Smooth muscle cell (in vitro differentiated cells): ENCODE results near the gene PLAAT5. TPM values are rescaled to one million over a fixed set of nuclear protein-coding genes. Genes with fewer than 3 reads are reported as not detected.

Experiments used
- DNase-seq: peaks from one replicate; lab custom pipeline; 2025; ENCODE audit not compliant: unreplicated experiment; lab: John Stamatoyannopoulos, UW
- H2AFZ ChIP-seq: fragments of 200-600 bp; sonication (generic); 2 replicates; pipeline ENCODE4 v1.6.0; 2016; ENCODE audit warnings: antibody characterized with exemption, low read depth, mild to moderate bottlenecking
- H3F3A ChIP-seq: fragments of 200-600 bp; sonication (generic); 2 replicates; pipeline ENCODE4 v1.6.0; 2017; ENCODE audit warnings: antibody characterized with exemption, low read depth
- H3K27ac ChIP-seq: fragments of 200-600 bp; sonication (generic); 2 replicates; pipeline ENCODE4 v1.5.1; 2016; ENCODE audit warnings: low read depth, mild to moderate bottlenecking
- H3K27me3 ChIP-seq: fragments of 200-600 bp; sonication (generic); 2 replicates; pipeline ENCODE4 v1.6.1; 2016; ENCODE audit warnings: low read depth, mild to moderate bottlenecking
- H3K36me3 ChIP-seq: fragments of 200-600 bp; sonication (generic); 2 replicates; pipeline ENCODE4 v1.5.1; 2016; ENCODE audit warnings: low read depth
- H3K4me1 ChIP-seq: fragments of 200-600 bp; sonication (generic); 2 replicates; pipeline ENCODE4 v1.5.1; 2016; ENCODE audit warnings: low read depth
- H3K4me2 ChIP-seq: fragments of 200-600 bp; sonication (generic); 2 replicates; pipeline ENCODE4 v1.6.0; 2016; ENCODE audit warnings: mild to moderate bottlenecking
- H3K4me3 ChIP-seq: fragments of 200-600 bp; sonication (generic); 2 replicates; pipeline ENCODE4 v1.5.1; 2016; ENCODE audit warnings: mild to moderate bottlenecking
- H3K79me2 ChIP-seq: fragments of 200-600 bp; sonication (generic); 2 replicates; pipeline ENCODE4 v1.6.0; 2016; ENCODE audit warnings: low read depth, mild to moderate bottlenecking
- H3K9ac ChIP-seq: fragments of 200-600 bp; sonication (generic); 2 replicates; pipeline ENCODE4 v1.6.0; 2016; ENCODE audit warnings: low read depth
- H3K9me3 ChIP-seq: fragments of 200-600 bp; sonication (generic); replicated peaks from 2 replicates; pipeline ENCODE4 v1.5.1; 2016; ENCODE audit warnings: low read depth
- H4K20me1 ChIP-seq: fragments of 200-600 bp; sonication (generic); 2 replicates; pipeline ENCODE4 v1.6.0; 2016; ENCODE audit warnings: low read depth
- CTCF ChIP-seq: fragments of 200-600 bp; sonication (generic); IDR thresholded peaks from 2 replicates; pipeline ENCODE4 v1.5.1; 2017; ENCODE audit warnings: borderline replicate concordance, mild to moderate bottlenecking, antibody characterized with exemption; ENCODE audit not compliant: insufficient read depth, poor library complexity, severe bottlenecking
- WGBS: methylation state at CpG from one replicate; pipeline ENCODE4 v1.1.7; 2016; ENCODE audit warnings: low lambda C conversion rate; 5-methylcytosine and 5-hydroxymethylcytosine counted together
- polyA plus RNA-seq: library from polyadenylated mRNA; unstranded; fragments of >200 nt; fragmentation: Nextera tagmentation; extraction: Ambion mirVana; gene quantifications from 2 replicates; pipeline ENCODE4 v1.2.1, GENCODE V29; 2016
- total RNA-seq: library from RNA; depleted of rRNA; stranded (reverse); fragments of >200 nt; gene quantifications from 2 replicates; pipeline ENCODE4 v1.2.3, GENCODE V29; 2014

PLAAT5 gene
- total and polyA plus RNA-seq, 2 experiments from 2014 or later, result 0.04 TPM; not detected in 1

- H3F3A ChIP-seq, result no peaks in the 10 kb centered on the region
- H3K79me2 ChIP-seq, result no peaks in the 10 kb centered on the region
- no peak overlapping the region for H3K27ac ChIP-seq
- no peak overlapping the region for H3K4me2 ChIP-seq
- H3K9me3 ChIP-seq, result no peaks in the 10 kb centered on the region
- WGBS, result 79% methylated on average over 2 of the region's 2 CpGs
- peaks cover 20% of the 10 kb centered on the region for H3K4me1 ChIP-seq
- no peak overlapping the region for H3K9ac ChIP-seq
- peaks cover 20% of the 10 kb centered on the region for H3K27me3 ChIP-seq
- no peaks in the 10 kb centered on the region for H4K20me1 ChIP-seq
- no peak overlapping the region for H3K4me3 ChIP-seq
- no peak overlapping the region for H2AFZ ChIP-seq
- H3K36me3 ChIP-seq, result no peaks in the 10 kb centered on the region
- DNase-seq, result no peak
- no peak for TF ChIP-seq CTCF
Measured at GRCh38 chr11:63527667-63528066, 36.7 kb upstream of the PLAAT5 start.

GRCh38 chr11:63523151-63523550, 32.2 kb upstream of the PLAAT5 start:
- Histone ChIP-seq H3K9ac (no peak overlapping the region), H3K4me3 (no peak overlapping the region), H4K20me1 (no peaks in the 10 kb centered on the region), H3K27ac (no peak overlapping the region), H3K79me2 (no peaks in the 10 kb centered on the region), H3K9me3 (no peaks in the 10 kb centered on the region), H3F3A (peaks cover 6% of the 10 kb centered on the region), H3K4me2 (no peak overlapping the region), H2AFZ (no peak overlapping the region), H3K4me1 (peaks cover 5% of the 10 kb centered on the region), H3K36me3 (no peaks in the 10 kb centered on the region), H3K27me3 (peaks cover 8% of the 10 kb centered on the region)
- DNase-seq, result no peak
- 73% methylated on average over 7 of the region's 7 CpGs for WGBS
- no peak for TF ChIP-seq CTCF

GRCh38 chr11:63521896-63522295, 30.9 kb upstream of the PLAAT5 start:
- DNase-seq, result no peak
- no peaks in the 10 kb centered on the region for H3K36me3 ChIP-seq
- H3K9ac ChIP-seq, result no peak overlapping the region
- TF ChIP-seq CTCF, result no peak
- no peaks in the 10 kb centered on the region for H4K20me1 ChIP-seq
- H3K4me3 ChIP-seq, result no peak overlapping the region
- no peaks in the 10 kb centered on the region for H3K9me3 ChIP-seq
- H3K27ac ChIP-seq, result no peak overlapping the region
- H3K4me2 ChIP-seq, result no peak overlapping the region
- H3F3A ChIP-seq, result peaks cover 8% of the 10 kb centered on the region
- H3K4me1 ChIP-seq, result no peaks in the 10 kb centered on the region
- no peaks in the 10 kb centered on the region for H3K79me2 ChIP-seq
- H3K27me3 ChIP-seq, result no peaks in the 10 kb centered on the region
- no peak overlapping the region for H2AFZ ChIP-seq
- WGBS, result 99% methylated on average over 2 of the region's 2 CpGs

GRCh38 chr11:63520606-63521170, 29.7 kb upstream of the PLAAT5 start:
- no peak overlapping the region for H3K27ac ChIP-seq
- H3F3A ChIP-seq, result peaks cover 8% of the 10 kb centered on the region
- no peaks in the 10 kb centered on the region for H3K79me2 ChIP-seq
- no peaks in the 10 kb centered on the region for H3K27me3 ChIP-seq
- no peak overlapping the region for H2AFZ ChIP-seq
- DNase-seq, result no peak
- H3K9ac ChIP-seq, result no peak overlapping the region
- H3K36me3 ChIP-seq, result no peaks in the 10 kb centered on the region
- no peaks in the 10 kb centered on the region for H3K4me1 ChIP-seq
- no peak overlapping the region for H3K4me2 ChIP-seq
- no peaks in the 10 kb centered on the region for H4K20me1 ChIP-seq
- WGBS, result 82% methylated on average over 5 of the region's 5 CpGs
- H3K9me3 ChIP-seq, result no peaks in the 10 kb centered on the region
- H3K4me3 ChIP-seq, result no peak overlapping the region
- no peak for TF ChIP-seq CTCF
